ENCODE data around the gene ABHD16B. TPM values are rescaled to one million over a fixed set of nuclear protein-coding genes. Genes with fewer than 3 reads are reported as not detected.
A peak's percentile ranks its signal among the peaks of the same experiment; 100 is the strongest.

ABHD16B gene
- total and polyA plus RNA-seq, 2 experiments from 2014 or later, result not detected

- no peak for ATAC-seq
- Mint-ChIP-seq H3K27me3 (ENCODE audit: insufficient read depth, low read depth, poor library complexity) (peaks cover 14% of the 10 kb centered on the region), H3K36me3 (ENCODE audit: low read depth) (no peaks in the 10 kb centered on the region), H3K4me3 (no peak overlapping the region), H3K9me3 (no peaks in the 10 kb centered on the region), H3K4me1 (peaks cover 16% of the 10 kb centered on the region), H3K27ac (peak overlapping the region; percentile 20; the same call in 1 of the 2 replicates)
- Histone ChIP-seq H3K9me2 (ENCODE audit: insufficient read depth) (no peaks in the 10 kb centered on the region), H3K27ac (ENCODE audit: low read depth) (no peak overlapping the region), H3K4me2 (no peak overlapping the region), H3K4me3 (no peak overlapping the region), H3K79me2 (replicated peaks; ENCODE audit: insufficient read depth) (peaks cover 68% of the 10 kb centered on the region), H3K27me3 (ENCODE audit: insufficient read depth) (no peaks in the 10 kb centered on the region), H2AFZ (no peak overlapping the region), H3F3A (replicated peaks; ENCODE audit: low read depth) (peaks cover 19% of the 10 kb centered on the region), H3K36me3 (ENCODE audit: insufficient read depth) (no peaks in the 10 kb centered on the region; the same call in 1 of the 2 replicates), H3K4me1 (ENCODE audit: insufficient read depth) (peaks cover 8% of the 10 kb centered on the region; the same call in 1 of the 2 replicates), H4K20me1 (replicated peaks; ENCODE audit: insufficient read depth) (peaks cover 19% of the 10 kb centered on the region)
- no peak for DNase-seq (ENCODE audit: low spot score)
- TF ChIP-seq POLR2AphosphoS5 (IDR thresholded peaks at IDR 0.05; ENCODE audit: low read depth), result no peak
- TF ChIP-seq CTCF (conservative IDR thresholded peaks at IDR 0.05; ENCODE audit: low read depth in 2 of 2), result no peak
Observed at GRCh38 chr20:63897978-63898561, 36.8 kb downstream of the ABHD16B start.

GRCh38 chr20:63898882-63899558 lies 37.7 kb downstream of the ABHD16B start:
- ATAC-seq (no peak), DNase-seq (ENCODE audit: low spot score) (no peak)
- Histone ChIP-seq H3K27me3 (ENCODE audit: insufficient read depth) (no peaks in the 10 kb centered on the region), H3F3A (replicated peaks; ENCODE audit: low read depth) (peaks cover 13% of the 10 kb centered on the region; the same call in 1 of the 2 replicates), H4K20me1 (replicated peaks; ENCODE audit: insufficient read depth) (peaks cover 12% of the 10 kb centered on the region), H2AFZ (no peak overlapping the region), H3K4me2 (no peak overlapping the region), H3K9me2 (ENCODE audit: insufficient read depth) (no peaks in the 10 kb centered on the region), H3K27ac (ENCODE audit: low read depth) (no peak overlapping the region), H3K36me3 (ENCODE audit: insufficient read depth) (no peaks in the 10 kb centered on the region), H3K79me2 (replicated peaks; ENCODE audit: insufficient read depth) (peaks cover 77% of the 10 kb centered on the region), H3K4me3 (no peak overlapping the region), H3K4me1 (ENCODE audit: insufficient read depth) (peaks cover 5% of the 10 kb centered on the region; the same call in 1 of the 2 replicates)
- Mint-ChIP-seq H3K4me1 (peaks cover 14% of the 10 kb centered on the region), H3K36me3 (ENCODE audit: low read depth) (no peaks in the 10 kb centered on the region), H3K27me3 (ENCODE audit: insufficient read depth, low read depth, poor library complexity) (peaks cover 13% of the 10 kb centered on the region), H3K27ac (no peak overlapping the region), H3K4me3 (no peak overlapping the region), H3K9me3 (no peaks in the 10 kb centered on the region)
- no peak for TF ChIP-seq STAT1 (IDR thresholded peaks at IDR 0.05; ENCODE audit: unreplicated experiment)

DNA sequence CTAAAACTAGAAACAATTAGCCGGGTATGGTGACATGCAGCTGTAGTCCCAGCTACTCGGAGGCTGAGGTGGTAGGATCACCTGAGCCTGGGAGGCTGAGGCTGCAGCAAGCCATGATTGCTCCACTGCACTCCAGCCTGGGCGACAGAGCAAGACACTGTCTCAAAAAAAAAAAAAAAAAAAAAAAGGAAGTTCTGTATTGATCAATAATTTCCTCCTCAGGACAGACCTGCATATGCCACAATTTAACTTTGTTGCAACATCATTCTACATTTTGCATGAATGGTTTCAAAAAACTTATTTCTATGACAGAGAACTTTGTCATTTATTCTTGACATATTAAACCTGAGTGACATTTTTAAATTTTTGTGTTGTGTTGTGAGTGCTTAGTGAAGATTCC lies 39.1 kb downstream of the ABHD16B start:
- DNase-seq (ENCODE audit: low spot score), result no peak
- Mint-ChIP-seq H3K4me1 (peaks cover 13% of the 10 kb centered on the region), H3K4me3 (no peak overlapping the region), H3K9me3 (no peaks in the 10 kb centered on the region), H3K27ac (no peak overlapping the region), H3K36me3 (ENCODE audit: low read depth) (no peaks in the 10 kb centered on the region), H3K27me3 (ENCODE audit: insufficient read depth, low read depth, poor library complexity) (peaks cover 8% of the 10 kb centered on the region)
- Histone ChIP-seq H3K4me3 (no peak overlapping the region), H3K27me3 (ENCODE audit: insufficient read depth) (no peaks in the 10 kb centered on the region), H3K79me2 (replicated peaks; ENCODE audit: insufficient read depth) (peaks cover 88% of the 10 kb centered on the region), H3K4me1 (ENCODE audit: insufficient read depth) (peaks cover 3% of the 10 kb centered on the region; the same call in 1 of the 2 replicates), H4K20me1 (replicated peaks; ENCODE audit: insufficient read depth) (peaks cover 12% of the 10 kb centered on the region), H3K4me2 (no peak overlapping the region), H2AFZ (no peak overlapping the region), H3K9me2 (ENCODE audit: insufficient read depth) (no peaks in the 10 kb centered on the region), H3F3A (replicated peaks; ENCODE audit: low read depth) (0 out of 2 replicates have a peak, but pooled peaks cover 13% of the 10 kb centered on the region), H3K27ac (ENCODE audit: low read depth) (no peak overlapping the region), H3K36me3 (ENCODE audit: insufficient read depth) (no peaks in the 10 kb centered on the region)
- ATAC-seq, result no peak
- TF ChIP-seq EZH2phosphoT487 (IDR thresholded peaks at IDR 0.05; ENCODE audit: unreplicated experiment) (no peak), EZH2 (IDR thresholded peaks at IDR 0.05; ENCODE audit: low read depth, unreplicated experiment) (no peak), NANOG (IDR thresholded peaks at IDR 0.05; ENCODE audit: borderline replicate concordance) (no peak)
- TF ChIP-seq, protein P1, sequence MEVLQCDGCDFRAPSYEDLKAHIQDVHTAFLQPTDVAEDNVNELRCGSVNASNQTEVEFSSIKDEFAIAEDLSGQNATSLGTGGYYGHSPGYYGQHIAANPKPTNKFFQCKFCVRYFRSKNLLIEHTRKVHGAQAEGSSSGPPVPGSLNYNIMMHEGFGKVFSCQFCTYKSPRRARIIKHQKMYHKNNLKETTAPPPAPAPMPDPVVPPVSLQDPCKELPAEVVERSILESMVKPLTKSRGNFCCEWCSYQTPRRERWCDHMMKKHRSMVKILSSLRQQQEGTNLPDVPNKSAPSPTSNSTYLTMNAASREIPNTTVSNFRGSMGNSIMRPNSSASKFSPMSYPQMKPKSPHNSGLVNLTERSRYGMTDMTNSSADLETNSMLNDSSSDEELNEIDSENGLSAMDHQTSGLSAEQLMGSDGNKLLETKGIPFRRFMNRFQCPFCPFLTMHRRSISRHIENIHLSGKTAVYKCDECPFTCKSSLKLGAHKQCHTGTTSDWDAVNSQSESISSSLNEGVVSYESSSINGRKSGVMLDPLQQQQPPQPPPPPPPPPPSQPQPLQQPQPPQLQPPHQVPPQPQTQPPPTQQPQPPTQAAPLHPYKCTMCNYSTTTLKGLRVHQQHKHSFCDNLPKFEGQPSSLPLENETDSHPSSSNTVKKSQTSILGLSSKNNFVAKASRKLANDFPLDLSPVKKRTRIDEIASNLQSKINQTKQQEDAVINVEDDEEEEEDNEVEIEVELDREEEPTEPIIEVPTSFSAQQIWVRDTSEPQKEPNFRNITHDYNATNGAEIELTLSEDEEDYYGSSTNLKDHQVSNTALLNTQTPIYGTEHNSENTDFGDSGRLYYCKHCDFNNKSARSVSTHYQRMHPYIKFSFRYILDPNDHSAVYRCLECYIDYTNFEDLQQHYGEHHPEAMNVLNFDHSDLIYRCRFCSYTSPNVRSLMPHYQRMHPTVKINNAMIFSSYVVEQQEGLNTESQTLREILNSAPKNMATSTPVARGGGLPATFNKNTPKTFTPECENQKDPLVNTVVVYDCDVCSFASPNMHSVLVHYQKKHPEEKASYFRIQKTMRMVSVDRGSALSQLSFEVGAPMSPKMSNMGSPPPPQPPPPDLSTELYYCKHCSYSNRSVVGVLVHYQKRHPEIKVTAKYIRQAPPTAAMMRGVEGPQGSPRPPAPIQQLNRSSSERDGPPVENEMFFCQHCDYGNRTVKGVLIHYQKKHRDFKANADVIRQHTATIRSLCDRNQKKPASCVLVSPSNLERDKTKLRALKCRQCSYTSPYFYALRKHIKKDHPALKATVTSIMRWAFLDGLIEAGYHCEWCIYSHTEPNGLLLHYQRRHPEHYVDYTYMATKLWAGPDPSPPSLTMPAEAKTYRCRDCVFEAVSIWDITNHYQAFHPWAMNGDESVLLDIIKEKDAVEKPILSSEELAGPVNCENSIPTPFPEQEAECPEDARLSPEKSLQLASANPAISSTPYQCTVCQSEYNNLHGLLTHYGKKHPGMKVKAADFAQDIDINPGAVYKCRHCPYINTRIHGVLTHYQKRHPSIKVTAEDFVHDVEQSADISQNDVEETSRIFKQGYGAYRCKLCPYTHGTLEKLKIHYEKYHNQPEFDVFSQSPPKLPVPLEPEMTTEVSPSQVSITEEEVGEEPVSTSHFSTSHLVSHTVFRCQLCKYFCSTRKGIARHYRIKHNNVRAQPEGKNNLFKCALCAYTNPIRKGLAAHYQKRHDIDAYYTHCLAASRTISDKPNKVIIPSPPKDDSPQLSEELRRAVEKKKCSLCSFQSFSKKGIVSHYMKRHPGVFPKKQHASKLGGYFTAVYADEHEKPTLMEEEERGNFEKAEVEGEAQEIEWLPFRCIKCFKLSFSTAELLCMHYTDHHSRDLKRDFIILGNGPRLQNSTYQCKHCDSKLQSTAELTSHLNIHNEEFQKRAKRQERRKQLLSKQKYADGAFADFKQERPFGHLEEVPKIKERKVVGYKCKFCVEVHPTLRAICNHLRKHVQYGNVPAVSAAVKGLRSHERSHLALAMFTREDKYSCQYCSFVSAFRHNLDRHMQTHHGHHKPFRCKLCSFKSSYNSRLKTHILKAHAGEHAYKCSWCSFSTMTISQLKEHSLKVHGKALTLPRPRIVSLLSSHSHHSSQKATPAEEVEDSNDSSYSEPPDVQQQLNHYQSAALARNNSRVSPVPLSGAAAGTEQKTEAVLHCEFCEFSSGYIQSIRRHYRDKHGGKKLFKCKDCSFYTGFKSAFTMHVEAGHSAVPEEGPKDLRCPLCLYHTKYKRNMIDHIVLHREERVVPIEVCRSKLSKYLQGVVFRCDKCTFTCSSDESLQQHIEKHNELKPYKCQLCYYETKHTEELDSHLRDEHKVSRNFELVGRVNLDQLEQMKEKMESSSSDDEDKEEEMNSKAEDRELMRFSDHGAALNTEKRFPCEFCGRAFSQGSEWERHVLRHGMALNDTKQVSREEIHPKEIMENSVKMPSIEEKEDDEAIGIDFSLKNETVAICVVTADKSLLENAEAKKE (CRISPR knock-in tag; IDR thresholded peaks at IDR 0.05), result no peak
